AML-193 (cell line): ENCODE data around the gene EXOSC9.

Source experiments
- DNase-seq, 2 experiments: peaks; one replicate each; lab custom pipeline; 2025; lab: John Stamatoyannopoulos, UW

The EXOSC9 gene

DNA sequence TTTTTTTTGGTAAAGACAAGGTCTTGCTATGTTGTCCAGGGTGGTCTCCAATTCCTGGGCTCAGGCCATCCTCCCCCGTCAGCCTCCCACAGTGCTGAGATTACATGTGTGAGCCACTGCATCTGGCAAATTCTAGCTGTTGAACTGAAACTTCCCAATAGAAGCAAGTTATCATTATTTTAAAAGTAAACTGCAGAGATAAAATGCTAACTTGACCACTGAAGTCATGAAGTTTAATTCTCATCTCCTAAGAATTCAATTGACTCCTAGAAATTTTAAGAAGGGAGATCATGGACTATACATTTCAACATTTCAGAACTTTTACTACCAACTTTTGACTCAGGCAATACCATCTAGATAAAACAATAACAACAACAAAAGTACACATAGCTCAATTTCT is 11.7 kb upstream of the EXOSC9 start:
- no peak for DNase-seq

DNA sequence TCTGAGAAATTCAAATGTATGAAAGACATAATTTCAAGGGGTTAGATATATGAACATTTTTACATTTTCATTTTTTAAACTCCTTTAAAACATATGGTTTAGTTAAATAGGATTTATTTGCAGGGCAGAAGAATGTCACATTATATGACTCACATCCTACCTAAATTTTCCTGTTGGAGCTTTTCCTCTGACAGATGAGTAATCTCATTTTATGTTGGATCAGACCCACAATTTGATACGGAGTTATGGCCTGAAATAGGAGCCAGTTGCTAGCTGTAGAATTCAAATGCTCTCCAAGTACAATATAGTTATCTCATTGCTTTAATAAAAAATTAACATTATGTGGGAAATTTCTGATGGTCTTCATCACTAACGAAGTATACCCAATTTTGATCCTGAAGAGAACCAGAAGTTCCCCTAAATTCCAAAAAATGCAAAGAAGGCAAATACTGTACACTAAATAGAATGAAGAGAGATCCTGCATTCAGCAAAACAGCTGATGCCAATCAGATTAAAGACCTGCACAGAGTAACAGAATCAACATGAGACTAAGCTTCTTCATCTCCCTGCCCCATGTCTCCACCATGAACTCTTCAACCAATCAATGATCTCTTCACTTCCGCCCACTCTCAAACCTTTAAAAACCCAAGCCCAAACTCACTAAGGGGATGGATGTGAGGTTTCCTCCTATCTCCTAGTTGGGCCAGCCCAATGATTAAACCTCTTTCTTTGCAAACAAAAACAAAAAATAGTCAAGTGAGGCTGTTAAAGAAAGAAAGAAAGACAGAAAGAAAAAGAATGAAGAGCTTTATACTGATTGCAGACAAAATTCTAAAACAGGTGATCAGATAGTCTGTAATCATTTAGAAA is 10.9 kb upstream of the EXOSC9 start:
- no peak for DNase-seq

DNA sequence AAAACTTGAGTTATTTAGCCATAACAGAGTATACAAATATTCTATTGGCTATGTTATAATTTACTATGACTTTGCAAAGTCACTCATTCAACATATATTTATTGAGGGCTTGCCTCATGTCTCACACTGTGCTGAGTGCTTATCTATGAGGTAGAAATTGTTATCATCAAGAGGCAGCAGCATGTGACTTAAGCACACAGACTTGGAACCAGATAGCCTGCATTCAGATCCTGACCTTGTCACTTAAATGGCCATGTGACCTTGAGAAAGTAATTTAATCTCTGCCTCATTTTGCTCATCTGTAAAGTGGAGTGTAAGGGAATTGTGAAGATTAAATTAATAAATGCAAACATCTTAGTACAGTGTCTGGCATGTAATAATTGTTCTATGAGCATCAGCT is 10.1 kb upstream of the EXOSC9 start:
- DNase-seq: no peak

DNA sequence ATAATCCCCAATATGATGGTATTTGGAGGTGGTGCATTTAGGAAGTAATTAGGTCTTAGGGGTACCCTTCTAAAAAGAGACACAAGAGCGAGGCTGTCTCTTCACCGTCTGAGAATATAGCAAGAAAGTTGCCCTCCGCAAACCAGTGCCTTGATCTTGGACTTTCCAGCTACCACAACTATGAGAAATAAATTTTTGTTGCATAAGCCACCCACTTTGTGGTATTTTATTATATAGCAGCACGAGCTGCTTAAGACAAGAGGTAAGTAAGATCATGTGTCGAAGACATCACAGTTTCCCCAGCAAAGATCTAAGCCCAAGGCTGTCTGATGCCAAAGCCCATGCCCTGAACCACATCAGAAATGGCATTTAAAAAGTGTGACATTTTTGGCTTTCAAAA is 9.6 kb upstream of the EXOSC9 start:
- DNase-seq: no peak

DNA sequence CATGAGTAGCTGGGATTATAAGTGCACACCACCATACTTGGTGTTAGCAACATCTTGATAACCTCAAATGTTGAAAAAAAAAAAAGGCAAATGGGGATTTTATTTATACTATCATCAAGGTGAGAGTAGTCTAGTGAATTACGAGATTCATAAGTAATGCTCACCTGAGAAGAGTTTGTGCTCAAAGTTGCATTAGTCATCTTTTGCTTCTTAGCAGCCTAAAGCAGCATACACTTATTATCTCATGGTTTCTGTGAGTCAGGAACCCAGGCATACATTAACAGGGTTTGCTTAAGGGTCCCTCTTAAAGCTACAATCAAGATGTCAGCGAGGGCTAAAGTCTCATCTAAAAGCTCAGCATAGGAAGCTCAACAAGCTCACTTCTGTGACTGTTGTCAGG is 8.2 kb upstream of the EXOSC9 start:
- no peak for DNase-seq

DNA sequence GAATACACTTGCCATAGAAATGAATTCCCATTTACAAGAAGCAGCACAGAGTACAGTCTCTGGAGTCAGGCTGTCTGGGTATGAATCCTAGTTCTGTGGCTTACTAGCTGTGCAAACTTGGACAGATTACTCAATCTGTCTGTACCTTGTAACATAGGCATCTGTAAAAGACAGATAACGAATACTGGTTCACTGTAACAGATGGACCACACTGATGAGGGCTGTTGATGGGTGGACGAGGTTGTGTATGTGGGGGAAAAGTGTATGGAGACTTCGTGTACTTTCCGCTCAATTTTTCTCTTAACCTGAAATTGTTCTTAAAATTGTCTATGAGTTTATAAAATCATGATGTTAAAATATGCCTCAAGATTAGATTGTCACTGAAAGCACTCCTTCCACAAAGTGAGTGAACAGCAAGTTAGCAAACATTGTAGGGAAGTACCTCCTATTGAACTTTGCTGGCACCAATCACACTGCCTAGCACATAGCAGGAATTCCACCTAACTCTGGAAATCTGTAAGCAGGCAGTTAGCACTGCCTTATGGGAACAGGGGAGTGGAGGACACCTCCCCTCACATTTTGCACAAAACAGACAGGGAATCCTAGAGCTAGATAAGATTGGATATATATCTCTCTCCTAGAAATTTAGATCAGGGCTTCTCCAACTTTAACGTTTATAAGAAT is 6.5 kb upstream of the EXOSC9 start:
- no peak for DNase-seq

DNA sequence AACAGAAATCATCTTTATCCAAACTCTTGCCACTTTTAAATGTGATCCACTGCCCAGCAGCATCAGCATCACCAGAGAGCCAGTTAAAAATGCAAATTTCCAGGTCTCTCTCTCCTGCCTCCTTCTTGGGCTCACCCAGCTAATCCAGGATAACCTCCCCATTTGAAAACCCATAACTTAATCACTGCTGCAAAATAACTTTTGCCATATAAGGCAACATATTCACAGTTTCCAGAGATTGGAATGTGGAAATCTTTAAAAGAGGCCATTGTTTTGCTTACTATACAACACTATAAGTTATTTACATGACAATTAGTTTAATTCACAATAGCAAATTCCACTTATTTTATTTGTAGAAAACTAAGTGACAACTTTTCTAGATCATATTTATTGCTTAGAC is 4.8 kb upstream of the EXOSC9 start:
- no peak for DNase-seq

DNA sequence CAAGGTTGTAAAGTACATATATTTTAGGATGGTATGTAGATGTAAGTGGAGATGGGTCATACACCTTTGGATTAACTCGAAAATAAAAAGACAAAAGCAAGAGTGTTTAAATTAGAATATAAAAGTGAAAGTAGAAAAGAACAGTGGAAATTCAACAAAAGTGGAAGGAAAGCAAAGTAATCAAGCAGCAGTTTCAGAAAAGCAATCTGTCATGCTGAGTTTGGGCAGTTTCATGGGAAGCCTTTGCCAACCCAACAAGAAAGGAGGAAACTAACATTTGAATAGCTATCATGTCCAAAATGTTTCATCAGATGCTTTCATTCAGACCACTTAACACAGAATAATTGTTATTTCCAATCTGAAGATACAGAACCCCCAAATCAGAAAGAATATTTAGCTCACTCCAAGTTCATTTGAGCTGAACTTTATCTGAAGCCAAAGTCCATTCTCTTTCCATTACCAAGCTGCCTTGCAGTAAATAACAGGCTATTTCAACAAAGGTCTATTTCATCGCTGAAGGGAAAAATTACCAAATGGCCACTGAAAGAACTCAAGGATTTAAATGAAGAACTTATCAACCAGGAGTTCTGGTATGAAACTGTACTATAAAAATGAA is 1.8 kb upstream of the EXOSC9 start:
- no peak for DNase-seq

DNA sequence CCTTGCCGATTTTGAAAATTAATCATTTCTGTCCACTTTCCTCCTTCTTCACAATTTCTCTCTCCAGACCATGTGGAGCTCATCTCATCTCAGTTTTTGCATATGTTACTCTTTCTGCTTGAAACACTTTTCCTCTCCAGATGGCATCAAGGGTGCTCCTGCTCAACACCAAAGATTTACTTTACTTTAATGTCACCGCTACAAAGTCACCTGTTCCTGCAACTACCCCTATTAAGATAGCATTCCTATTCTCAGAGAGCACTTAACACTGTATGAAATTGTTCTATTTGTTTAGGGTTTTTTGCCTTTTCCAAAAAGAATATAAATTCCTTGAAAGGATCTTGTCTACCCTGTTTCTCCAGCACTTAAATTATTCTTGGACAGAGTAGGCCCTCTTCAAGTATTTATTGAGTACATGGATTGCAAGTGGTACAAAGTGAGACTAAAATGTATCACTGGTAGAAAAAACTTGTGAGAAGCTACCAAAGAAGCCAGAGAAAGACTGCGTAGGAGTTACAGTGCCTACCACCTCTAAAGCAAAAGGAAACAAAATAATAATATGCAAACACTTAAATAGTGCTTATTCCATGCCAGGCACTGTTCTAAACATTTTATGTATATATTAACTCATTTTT is 1.1 kb upstream of the EXOSC9 start:
- DNase-seq: no peak

DNA sequence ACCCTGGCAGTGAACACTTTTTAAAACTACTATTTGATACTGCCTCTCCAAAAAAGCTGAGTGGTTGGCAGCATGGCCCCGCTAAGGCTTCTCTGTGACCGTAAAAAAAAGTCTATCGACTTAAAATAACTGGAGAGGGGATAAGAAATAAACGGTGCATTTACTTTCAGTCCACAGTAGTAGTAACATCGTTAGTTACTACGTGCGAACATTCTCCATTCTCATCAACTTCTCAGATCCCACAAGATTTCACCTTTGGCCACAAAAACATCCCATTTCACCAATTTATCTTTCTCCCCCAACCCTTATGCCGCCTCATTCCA is 524 bp upstream of the EXOSC9 start:
- no peak for DNase-seq

DNA sequence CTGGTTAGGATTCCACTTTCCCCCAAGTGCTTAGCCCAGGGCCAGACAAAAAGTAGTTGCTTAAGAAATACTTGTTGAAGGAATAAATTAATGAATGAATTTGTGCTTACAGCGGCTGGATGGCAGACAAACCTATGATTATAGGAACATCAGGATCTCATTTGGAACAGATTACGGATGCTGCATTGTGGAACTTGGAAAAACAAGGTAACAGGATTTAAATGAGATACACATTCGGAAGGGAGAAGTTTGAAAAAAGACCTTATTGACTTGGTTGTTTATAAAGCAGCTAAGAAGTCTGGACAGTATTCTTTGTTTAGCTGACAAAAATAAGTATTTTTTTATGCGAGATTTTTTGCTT is 572 bp downstream of the EXOSC9 start:
- peak in 1 of 2 experiments; percentile 19 for DNase-seq

DNA sequence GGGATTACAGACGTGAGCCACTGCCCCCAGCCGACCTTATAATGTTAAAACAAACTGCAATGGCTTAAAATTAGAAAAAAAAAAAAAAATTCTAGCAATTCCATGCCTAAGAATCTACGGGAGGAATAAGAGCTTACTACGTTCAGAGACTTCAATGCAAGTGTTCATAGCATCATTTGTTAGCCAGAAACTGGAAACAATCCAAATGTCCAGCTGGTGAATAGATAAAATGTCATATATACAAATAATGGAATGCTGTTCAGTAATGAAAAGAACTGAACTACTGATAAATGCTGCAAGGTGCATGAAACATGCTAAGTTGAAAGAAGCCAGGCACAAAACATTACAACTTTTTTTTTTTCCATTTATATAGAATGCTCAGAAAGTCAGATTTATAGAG is 5.3 kb downstream of the EXOSC9 start:
- no peak for DNase-seq

DNA sequence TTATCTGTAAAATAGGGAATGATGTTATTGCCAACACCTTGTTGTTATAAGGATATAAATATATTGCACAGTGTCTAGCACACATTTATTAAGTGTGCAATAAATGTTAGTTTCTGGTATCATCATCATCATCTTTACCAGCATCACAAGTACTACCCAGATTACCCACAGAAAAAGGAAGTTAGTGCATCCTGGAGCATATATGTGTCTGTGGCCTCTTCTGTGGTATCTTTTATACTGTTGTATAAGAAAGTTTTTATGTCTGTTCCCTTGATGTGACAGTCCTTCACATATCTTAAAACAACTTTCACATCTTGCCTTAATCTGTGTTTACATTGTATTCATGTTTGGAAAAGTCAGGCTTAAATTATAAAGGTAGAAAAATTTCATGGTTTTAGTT is 10.0 kb downstream of the EXOSC9 start:
- no peak for DNase-seq

DNA sequence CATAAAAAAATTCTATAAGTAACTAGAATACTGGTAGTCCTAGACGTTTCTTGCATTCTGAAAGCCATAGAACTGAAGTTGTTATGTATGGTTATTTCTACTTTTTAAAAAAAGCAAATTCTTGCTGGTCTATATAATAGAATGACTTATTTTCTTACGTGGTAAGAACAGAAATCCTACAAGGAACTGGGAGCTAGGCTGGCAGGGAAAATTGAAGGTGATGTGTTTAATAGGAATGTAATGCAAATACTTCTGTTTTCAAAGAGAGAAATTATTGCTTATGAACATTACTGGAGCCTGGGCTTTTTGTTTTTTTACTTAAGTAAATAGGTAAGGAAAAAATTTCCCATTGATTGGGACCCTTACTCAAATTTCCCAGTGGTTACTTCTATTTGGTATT is 13.6 kb downstream of the EXOSC9 start:
- no peak for DNase-seq

DNA sequence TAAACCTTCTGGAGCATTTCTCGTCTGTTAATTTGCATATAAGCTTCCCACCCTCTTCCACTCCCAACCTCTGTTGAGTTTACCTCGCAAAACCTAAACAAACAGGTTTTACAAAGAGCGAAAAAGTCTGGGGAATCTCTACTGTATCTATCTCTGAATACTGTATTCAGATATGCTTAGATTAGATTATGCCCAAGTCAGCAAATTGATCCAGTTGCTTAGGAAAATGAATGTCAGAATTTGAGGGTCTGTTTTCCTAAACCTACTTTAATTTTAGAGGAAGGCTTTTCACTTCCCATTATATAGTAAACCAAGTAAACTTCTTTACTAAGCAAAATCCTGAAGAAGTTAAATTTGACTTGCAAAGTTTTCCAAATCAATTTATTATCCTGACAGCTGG is 15.9 kb downstream of the EXOSC9 start:
- no peak for DNase-seq

DNA sequence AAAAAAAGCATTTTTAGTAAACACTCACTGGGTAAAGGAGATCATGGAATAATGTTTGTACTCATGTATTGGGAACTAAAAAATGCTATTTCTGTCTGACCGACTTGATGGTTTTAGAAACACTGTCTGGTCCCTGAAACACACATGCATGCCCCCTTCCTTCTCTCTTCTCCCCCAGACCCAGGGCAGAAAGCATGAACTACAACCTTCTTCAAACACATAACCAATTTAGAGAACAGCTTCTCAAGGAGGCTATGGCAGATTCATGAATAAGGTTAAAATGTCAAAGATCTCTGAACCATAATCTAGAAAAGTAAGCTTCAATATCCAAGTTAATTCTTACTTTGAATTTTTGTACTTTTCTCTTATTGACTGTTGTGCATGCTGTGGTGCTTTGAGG is 16.6 kb downstream of the EXOSC9 start:
- no peak for DNase-seq

DNA sequence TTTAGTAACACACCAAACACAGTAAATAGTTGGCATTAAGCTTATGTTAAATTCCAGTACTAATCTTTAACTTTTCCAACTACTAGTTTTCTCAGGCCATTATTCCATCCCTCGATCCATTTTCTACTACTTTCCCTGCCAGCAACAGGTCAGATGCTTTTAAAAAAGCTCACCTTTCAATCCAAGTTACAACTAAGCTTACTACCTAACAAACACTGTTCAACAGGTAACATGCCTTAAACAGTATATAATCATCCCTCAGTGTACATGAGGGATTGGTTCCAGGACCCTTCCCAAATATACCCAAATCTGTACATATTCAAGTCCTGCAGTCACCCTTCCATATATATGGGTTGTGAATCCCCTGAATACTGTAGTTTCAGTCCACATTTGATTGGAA is 17.1 kb downstream of the EXOSC9 start:
- no peak for DNase-seq

DNA sequence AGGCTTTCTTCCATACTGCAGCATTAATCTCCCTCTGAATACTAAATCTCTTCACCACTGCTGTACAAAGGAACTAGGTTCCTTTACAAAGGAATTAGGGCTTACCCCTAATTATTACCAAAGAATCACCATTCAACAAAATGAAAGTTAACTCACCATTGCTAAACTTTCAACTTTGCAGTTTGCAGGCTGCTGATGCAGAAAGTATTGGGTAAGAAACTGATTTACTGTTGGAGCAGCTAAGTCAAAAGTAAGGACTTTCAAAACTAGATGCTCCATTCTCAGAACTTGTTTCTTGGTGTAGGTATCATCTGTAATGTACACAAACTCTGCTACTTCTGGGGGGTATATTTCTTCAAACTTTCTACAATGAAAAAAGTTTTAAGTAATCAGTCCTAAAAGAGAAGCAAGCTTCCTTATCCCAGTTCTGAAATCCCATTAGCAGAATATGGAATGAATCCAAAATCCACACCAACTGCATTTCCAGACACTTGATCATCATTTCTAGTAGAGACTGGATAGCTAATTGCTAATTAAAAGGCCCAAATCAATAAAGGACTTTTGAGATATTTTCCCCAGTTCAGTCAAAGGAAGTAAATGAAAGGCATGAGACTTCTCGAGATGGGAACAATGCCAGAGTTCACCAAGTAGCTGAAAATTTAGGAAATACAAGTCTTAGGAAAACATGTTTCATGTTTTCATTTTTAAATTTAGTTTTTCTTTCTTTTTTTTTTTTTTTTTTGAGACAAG is 18.3 kb downstream of the EXOSC9 start:
- DNase-seq: no peak

DNA sequence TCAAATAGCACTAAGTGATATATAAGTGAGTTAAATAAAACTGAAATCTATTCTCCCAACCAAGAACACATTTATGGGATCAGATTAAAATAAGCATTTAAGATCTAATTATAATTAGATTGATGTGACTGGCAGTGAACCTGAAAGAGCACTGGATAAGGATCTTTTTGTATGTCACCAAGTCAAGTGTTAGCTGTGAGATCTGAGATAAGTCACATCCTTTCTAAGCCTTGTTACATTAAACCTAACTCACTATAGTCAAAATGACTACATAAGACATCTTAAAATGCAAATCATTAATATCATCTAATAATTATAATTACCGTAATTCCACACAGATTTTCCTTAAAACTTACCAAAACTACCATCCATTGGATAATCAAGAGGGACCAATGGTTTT is 20.9 kb downstream of the EXOSC9 start:
- DNase-seq: no peak

DNA sequence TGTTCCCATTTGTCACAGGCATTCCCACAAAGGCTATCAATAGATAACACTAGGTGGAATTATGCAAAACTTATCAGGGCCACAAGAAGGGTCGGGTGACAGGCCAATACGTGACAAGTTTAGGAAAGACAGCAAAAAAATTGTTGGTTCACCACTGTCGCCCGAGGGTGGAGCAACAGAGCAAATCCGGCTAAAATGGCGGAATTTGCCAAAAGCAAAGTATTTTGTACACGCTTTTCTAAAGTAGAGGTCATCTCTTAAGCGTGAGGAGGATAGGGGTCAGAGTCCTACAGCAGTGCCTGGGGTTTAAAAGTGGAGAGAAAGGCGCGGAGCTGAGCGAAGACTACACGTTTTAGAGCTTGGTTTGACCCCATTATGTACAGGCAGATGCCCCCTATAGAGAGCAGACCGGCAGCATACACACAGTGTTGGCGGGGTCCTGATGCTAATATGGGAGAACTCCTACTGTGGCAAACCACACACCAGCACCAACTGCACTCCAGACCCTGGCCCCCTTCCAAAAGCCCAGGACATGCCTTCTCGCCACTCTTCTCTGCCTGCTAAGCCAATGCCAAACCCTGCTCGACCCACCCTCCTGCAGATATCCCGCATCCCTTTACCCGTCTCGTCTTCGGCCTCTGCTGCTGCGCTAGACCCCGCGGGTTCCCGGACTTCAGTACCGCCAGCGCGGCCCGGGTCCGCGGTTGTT is 21.8 kb downstream of the EXOSC9 start:
- DNase-seq: peak; percentile 38

DNA sequence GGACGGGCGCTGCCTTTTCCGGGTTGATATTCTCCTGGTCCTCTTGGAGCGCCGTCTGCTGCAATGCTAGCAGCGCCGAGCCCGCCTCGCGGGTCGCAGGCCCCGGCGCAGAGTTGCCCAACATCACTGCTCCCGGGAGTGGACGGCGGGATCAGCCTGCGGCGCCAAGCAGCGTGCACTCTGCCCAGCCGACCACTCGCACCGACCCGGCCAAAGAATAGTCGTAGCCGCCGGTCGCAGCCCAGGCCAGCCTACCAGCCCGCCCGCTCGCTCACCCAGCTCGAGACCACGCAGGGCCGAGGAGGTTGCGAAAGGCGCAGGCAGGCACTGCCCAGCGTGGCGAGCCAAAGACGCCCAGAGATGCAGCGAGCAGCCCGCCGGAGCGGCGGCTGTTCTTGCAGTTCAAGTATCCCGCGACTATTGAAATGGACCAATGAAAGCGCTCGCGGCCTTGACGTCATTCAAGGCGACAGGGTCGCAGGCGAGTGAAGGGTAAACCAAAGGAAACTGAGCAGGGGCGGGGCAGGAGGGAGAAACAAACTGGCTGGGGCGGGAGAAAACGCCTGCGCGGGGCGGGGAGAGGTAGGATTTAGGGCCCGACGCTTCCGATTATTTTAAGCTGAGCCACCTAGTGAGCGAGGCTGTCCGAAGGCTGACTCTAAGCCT is 22.5 kb downstream of the EXOSC9 start, which contains the start of gene CCNA2:
CCNA2 (minus strand) TSS at position 379 of the 666 bp plus-strand sequence; CDS start at position 124, 255 bp downstream.
- DNase-seq: peak; percentile 92 to 95
